Naive thymus-derived CD8-positive, alpha-beta T cell (primary cell): ENCODE results near the gene POMT2. TPM values are rescaled to one million over a fixed set of nuclear protein-coding genes. Genes with fewer than 3 reads are reported as not detected.
A peak's percentile ranks its signal among the peaks of the same experiment; 100 is the strongest.
"Not testable (repeated sequence)": the region's sequence is repeated elsewhere in the genome, so short reads cannot be mapped to it uniquely, and the experiment has no call there.

ENCODE experiments used
- ATAC-seq, 2 donors: fragments of 150-1000 bp; cut with Tn5 transposase in 1 of 2; sonication (Bioruptor Pico), chemical (Tn5 transposase) in 1 of 2; 1 replicate in 1 of 2; 2 replicates in 1 of 2; pipeline ENCODE4 v1.10.0; 2021; ENCODE audit warnings: mild to moderate bottlenecking in 2 of 2, moderate library complexity in 2 of 2
- POLR2A ChIA-PET: fragments of 350-600 bp; sonication (Branson Sonifier 250); formaldehyde crosslinking; loops from one replicate; lab custom pipeline; 2021; ENCODE audit warnings: antibody characterized with exemption; lab: Charles Lee
- DNase-seq, 10 donors: peaks; one replicate each; pipeline versions ENCODE4 v3.0.0 to v3.0.0-alpha.2; 2020 to 2022
- H3K27ac Mint-ChIP-seq, 10 donors: one replicate each; pipeline ENCODE4 v1.8.0; 2020 to 2022; ENCODE audit warnings: mild to moderate bottlenecking in 10 of 10, mixed read lengths in 10 of 10, moderate library complexity in 4 of 10, inconsistent platforms in 1 of 10
- H3K27me3 Mint-ChIP-seq, 5 donors: one replicate each; pipeline ENCODE4 v1.8.0; 2021 to 2022; ENCODE audit warnings: mixed read lengths in 5 of 5
- H3K36me3 Mint-ChIP-seq, 3 donors: one replicate each; pipeline ENCODE4 v1.8.0; 2020 to 2022; ENCODE audit warnings: mixed read lengths in 3 of 3, mild to moderate bottlenecking in 2 of 3, inconsistent platforms in 1 of 3
- H3K4me1 Mint-ChIP-seq, 4 donors: one replicate each; pipeline ENCODE4 v1.8.0; 2021 to 2022; ENCODE audit warnings: mixed read lengths in 4 of 4
- H3K4me3 Mint-ChIP-seq, 10 donors: one replicate each; pipeline ENCODE4 v1.8.0; 2020 to 2022; ENCODE audit warnings: mild to moderate bottlenecking in 10 of 10, mixed read lengths in 10 of 10, moderate library complexity in 6 of 10, inconsistent platforms in 1 of 10
- H3K9me3 Mint-ChIP-seq, 9 donors: one replicate each; pipeline ENCODE4 v1.8.0; 2020 to 2022; ENCODE audit warnings: mixed read lengths in 9 of 9, mild to moderate bottlenecking in 3 of 9, inconsistent platforms in 1 of 9, moderate library complexity in 1 of 9
- polyA plus RNA-seq, 3 donors: library from polyadenylated mRNA; unstranded; fragments of 300-500 nt; fragmentation: Illumina TruSeq; gene quantifications; one replicate each; pipeline ENCODE4 v1.2.3, GENCODE V29; 2021
- total RNA-seq, 8 experiments: library from RNA in 2 of 8; stranded (reverse) in 2 of 8; gene quantifications; one replicate each; pipeline ENCODE4 v1.2.3 and lab custom pipeline; 2021 to 2026

POMT2 gene
- total and polyA plus RNA-seq, 5 experiments from 2014 or later = 0.25 to 13.9 (median 0.50) TPM

- ATAC-seq = no peak
- POLR2A ChIA-PET = no interaction called here
- Mint-ChIP-seq H3K27ac (no peak overlapping the region), H3K4me1 (no peaks in the 10 kb centered on the region), H3K27me3 (no peaks in the 10 kb centered on the region), H3K9me3 (no peaks in the 10 kb centered on the region), H3K4me3 (no peak overlapping the region), H3K36me3 (peaks cover 0 to 38% (median 24%) of the 10 kb centered on the region in 3 donors)
- no peak for DNase-seq
These were observed 38.8 kb downstream of the POMT2 start for GRCh38 chr14:77281852-77282410.

- H3K9me3 Mint-ChIP-seq, H3K27me3 Mint-ChIP-seq, POLR2A ChIA-PET, DNase-seq, H3K27ac Mint-ChIP-seq, H3K4me1 Mint-ChIP-seq, ATAC-seq, H3K4me3 Mint-ChIP-seq: not testable (repeated sequence)
- H3K36me3 Mint-ChIP-seq = peaks cover 0 to 32% (median 17%) of the 10 kb centered on the region in 3 donors
These were observed 39.8 kb downstream of the POMT2 start for GRCh38 chr14:77280921-77281320.

GRCh38 chr14:77279719-77280118 lies 41.0 kb downstream of the POMT2 start:
- no peak overlapping the region for H3K27ac Mint-ChIP-seq
- H3K4me3 Mint-ChIP-seq = no peak overlapping the region
- peaks cover 0 to 20% (median 9%) of the 10 kb centered on the region in 3 donors for H3K36me3 Mint-ChIP-seq
- POLR2A ChIA-PET = no interaction called here
- H3K27me3 Mint-ChIP-seq = no peaks in the 10 kb centered on the region
- no peak for DNase-seq
- ATAC-seq = no peak
- no peaks in the 10 kb centered on the region for H3K4me1 Mint-ChIP-seq
- H3K9me3 Mint-ChIP-seq = no peaks in the 10 kb centered on the region

- H3K4me3 Mint-ChIP-seq = no peak overlapping the region
- peaks cover 0 to 9% (median under 1%) of the 10 kb centered on the region in 3 donors for H3K36me3 Mint-ChIP-seq
- H3K27me3 Mint-ChIP-seq = peaks cover 0 to 2% (median 0%) of the 10 kb centered on the region in 5 donors
- DNase-seq (no peak), ATAC-seq (no peak)
- no peaks in the 10 kb centered on the region for H3K4me1 Mint-ChIP-seq
- H3K9me3 Mint-ChIP-seq = no peaks in the 10 kb centered on the region
- no peak overlapping the region for H3K27ac Mint-ChIP-seq
- POLR2A ChIA-PET = no interaction called here
These were observed 42.0 kb downstream of the POMT2 start for GRCh38 chr14:77278461-77279230.

DNA sequence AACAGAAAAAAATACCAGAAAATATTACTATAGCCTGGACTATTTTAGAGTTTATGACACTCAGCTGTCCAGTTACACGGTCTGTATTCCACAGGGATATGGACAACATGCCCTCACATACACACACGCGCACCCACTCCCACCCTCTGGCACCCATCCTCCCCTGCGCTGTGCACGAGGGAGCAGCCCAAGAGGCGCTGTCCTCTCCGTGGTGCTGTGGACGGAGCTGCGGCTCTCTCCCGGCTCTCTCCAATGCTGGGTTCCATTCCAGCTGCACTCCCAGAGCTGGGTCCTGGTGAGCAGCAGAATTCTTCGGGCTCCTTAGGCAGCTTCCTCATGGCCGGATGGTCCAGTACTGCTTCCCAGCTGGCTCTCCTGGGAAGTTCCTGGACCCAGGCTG lies 43.7 kb downstream of the POMT2 start:
- no peaks in the 10 kb centered on the region for H3K9me3 Mint-ChIP-seq
- no peak overlapping the region for H3K4me3 Mint-ChIP-seq
- ATAC-seq (no peak), DNase-seq (no peak)
- H3K4me1 Mint-ChIP-seq = no peaks in the 10 kb centered on the region
- no peak overlapping the region for H3K27ac Mint-ChIP-seq
- H3K27me3 Mint-ChIP-seq = peaks cover 0 to 19% (median 8%) of the 10 kb centered on the region in 5 donors
- POLR2A ChIA-PET = no interaction called here
- peaks cover 0 to 4% (median 0%) of the 10 kb centered on the region in 3 donors for H3K36me3 Mint-ChIP-seq

GRCh38 chr14:77276295-77276935 lies 44.3 kb downstream of the POMT2 start:
- Mint-ChIP-seq H3K27me3 (peaks cover 3 to 24% (median 12%) of the 10 kb centered on the region in 5 donors), H3K9me3 (no peaks in the 10 kb centered on the region), H3K4me3 (no peak overlapping the region), H3K36me3 (peaks cover 0 to 4% (median 0%) of the 10 kb centered on the region in 3 donors), H3K4me1 (no peaks in the 10 kb centered on the region), H3K27ac (no peak overlapping the region)
- no peak for ATAC-seq
- POLR2A ChIA-PET = no interaction called here
- DNase-seq = no peak

GRCh38 chr14:77275601-77276017 lies 45.1 kb downstream of the POMT2 start:
- no peak overlapping the region for H3K27ac Mint-ChIP-seq
- H3K36me3 Mint-ChIP-seq = peaks cover 0 to 4% (median 0%) of the 10 kb centered on the region in 3 donors
- H3K27me3 Mint-ChIP-seq = peaks cover 3 to 27% (median 14%) of the 10 kb centered on the region in 5 donors
- no peak overlapping the region for H3K4me3 Mint-ChIP-seq
- DNase-seq = no peak
- H3K9me3 Mint-ChIP-seq = no peaks in the 10 kb centered on the region
- no peak for ATAC-seq
- no peaks in the 10 kb centered on the region for H3K4me1 Mint-ChIP-seq
- POLR2A ChIA-PET = no interaction called here

- Mint-ChIP-seq H3K36me3 (peaks cover 0 to 4% (median 0%) of the 10 kb centered on the region in 3 donors), H3K4me3 (no peak overlapping the region), H3K27ac (no peak overlapping the region), H3K27me3 (peaks cover 4 to 31% (median 14%) of the 10 kb centered on the region in 5 donors), H3K4me1 (peaks cover 0 to 3% (median 0%) of the 10 kb centered on the region in 4 donors), H3K9me3 (no peaks in the 10 kb centered on the region)
- DNase-seq (peak in 1 of 10 donors; percentile 13), ATAC-seq (no peak)
- POLR2A ChIA-PET = no interaction called here
These were observed 45.6 kb downstream of the POMT2 start for GRCh38 chr14:77275041-77275580.

GRCh38 chr14:77273796-77274195 lies 46.9 kb downstream of the POMT2 start:
- DNase-seq = no peak
- no peaks in the 10 kb centered on the region for H3K9me3 Mint-ChIP-seq
- POLR2A ChIA-PET = no interaction called here
- H3K4me3 Mint-ChIP-seq = no peak overlapping the region
- peaks cover 0 to 8% (median 3%) of the 10 kb centered on the region in 4 donors for H3K4me1 Mint-ChIP-seq
- ATAC-seq = no peak
- H3K27me3 Mint-ChIP-seq = peaks cover 5 to 41% (median 19%) of the 10 kb centered on the region in 5 donors
- no peak overlapping the region for H3K27ac Mint-ChIP-seq
- H3K36me3 Mint-ChIP-seq = no peaks in the 10 kb centered on the region

DNA sequence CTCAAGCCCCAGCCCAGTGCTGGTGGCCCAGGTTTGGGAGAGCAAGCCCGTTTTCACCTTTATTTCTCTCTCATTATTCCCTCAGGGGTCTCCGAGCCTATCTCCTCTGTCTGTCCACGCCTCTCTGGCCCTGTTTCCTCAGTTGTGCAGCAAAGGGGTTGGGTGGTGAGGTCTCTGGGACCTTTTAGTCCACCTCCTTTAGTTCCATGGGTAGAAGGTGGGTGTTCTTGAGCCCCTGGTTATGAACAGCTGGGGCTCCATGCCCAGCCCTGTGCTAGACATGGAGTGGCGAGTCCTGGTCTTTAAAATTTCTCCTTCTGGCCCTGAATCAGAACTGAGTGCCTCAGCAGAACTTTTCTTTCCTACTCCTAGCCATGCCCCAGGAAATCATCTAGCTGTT lies 48.4 kb downstream of the POMT2 start:
- DNase-seq (no peak), ATAC-seq (no peak)
- peaks cover 0 to 9% (median 0%) of the 10 kb centered on the region in 9 donors for H3K9me3 Mint-ChIP-seq
- peaks cover 0 to 8% (median 4%) of the 10 kb centered on the region in 4 donors for H3K4me1 Mint-ChIP-seq
- no peak overlapping the region for H3K27ac Mint-ChIP-seq
- POLR2A ChIA-PET = no interaction called here
- H3K27me3 Mint-ChIP-seq = peaks cover 9 to 55% (median 30%) of the 10 kb centered on the region in 5 donors
- H3K36me3 Mint-ChIP-seq = no peaks in the 10 kb centered on the region
- no peak overlapping the region for H3K4me3 Mint-ChIP-seq

DNA sequence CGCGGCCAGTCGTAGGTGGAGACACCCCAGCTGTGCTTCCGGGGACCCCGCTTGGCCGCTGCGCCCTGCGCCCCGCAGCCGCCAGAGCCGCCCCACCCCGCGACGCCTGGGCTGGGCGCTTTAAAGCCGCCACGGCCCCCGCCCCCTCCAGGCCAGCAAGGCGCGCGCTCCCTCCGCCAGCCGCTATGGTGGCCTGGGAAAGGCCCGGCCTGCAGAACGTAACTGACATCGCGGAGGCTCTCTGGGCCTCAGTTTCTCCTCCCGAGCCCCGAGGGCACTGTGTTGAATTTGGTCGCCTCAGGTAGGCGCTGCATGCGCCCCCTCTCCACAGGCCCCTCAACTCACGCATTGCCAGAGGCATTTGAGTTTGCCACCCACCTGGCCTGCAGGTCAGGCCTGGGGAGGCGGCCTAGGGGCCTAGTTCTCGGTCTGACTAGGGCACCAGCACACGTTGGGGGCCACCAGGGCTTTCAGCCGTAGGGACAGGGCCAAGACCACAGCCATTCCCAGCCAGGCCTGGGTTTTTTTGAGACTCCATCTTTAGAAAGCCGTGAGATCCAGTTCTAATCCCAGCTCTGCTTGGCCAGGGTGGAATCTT lies 49.5 kb downstream of the POMT2 start, which contains the start of gene NGB:
NGB (minus strand) TSS at position 94 of the 598 bp plus-strand sequence. CDS start 269 bp downstream, outside the sequence.
- POLR2A ChIA-PET = no interaction called here
- peak within 1 kb of the TSS in 3 of 10 donors; percentile 10 to 47 (median 29) for H3K4me3 Mint-ChIP-seq
- no peaks in the 10 kb centered on the region for H3K36me3 Mint-ChIP-seq
- H3K4me1 Mint-ChIP-seq = peaks cover 0 to 8% (median 4%) of the 10 kb centered on the region in 4 donors
- H3K27me3 Mint-ChIP-seq = peaks cover 9 to 55% (median 30%) of the 10 kb centered on the region in 5 donors
- no peak for DNase-seq
- no peak within 1 kb of the TSS for H3K27ac Mint-ChIP-seq
- H3K9me3 Mint-ChIP-seq = peaks cover 0 to 9% (median 0%) of the 10 kb centered on the region in 9 donors
- no peak for ATAC-seq

DNA sequence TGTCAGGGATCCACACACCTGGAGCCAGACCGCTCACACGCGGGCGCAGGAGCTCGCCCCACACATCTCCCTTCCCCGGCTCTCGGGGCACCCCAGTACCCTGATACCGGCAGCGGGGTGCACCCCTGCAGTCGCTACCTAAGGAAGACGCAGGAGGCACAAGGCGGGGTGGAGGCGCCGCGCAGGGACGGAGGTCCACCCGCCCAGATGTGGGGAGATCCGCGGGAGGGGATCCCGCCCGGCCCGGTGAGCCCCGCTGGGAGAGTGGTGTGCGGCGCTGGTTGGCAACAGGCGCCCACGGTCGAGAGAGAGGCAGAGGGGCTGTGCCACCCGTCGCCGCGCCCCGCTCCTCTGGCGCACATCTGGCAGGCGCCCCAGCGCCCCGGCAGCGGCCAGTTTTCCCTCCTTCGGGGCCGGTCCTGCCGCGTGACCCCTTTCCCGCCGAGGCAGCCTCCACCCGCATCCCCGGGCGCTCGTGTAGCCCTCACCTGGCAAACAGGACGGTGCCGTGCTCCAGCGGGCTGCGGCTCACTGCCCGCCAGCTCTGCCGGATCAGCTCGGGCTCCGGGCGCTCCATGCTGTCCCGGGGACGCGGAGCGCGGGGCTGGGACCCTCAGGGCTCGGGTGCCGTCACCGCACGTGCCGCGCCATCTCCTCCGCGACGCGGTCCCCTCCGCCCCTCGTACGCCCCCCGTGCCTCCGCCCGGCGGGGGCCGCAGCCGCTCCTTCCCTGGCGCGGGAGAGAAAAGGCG lies 50.1 kb downstream of the POMT2 start:
- peaks cover 0 to 9% (median 0%) of the 10 kb centered on the region in 9 donors for H3K9me3 Mint-ChIP-seq
- ATAC-seq = no peak
- H3K27ac Mint-ChIP-seq = no peak overlapping the region
- POLR2A ChIA-PET = no interaction called here
- DNase-seq = no peak
- peaks cover 0 to 8% (median 4%) of the 10 kb centered on the region in 4 donors for H3K4me1 Mint-ChIP-seq
- no peaks in the 10 kb centered on the region for H3K36me3 Mint-ChIP-seq
- peak overlapping the region in 1 of 10 donors; percentile 47 for H3K4me3 Mint-ChIP-seq
- H3K27me3 Mint-ChIP-seq = peaks cover 9 to 55% (median 30%) of the 10 kb centered on the region in 5 donors
